Liver (tissue), 9 donors: ENCODE data around the gene ILF3. TPM values are rescaled to one million over a fixed set of nuclear protein-coding genes. Genes with fewer than 3 reads are reported as not detected.

ENCODE experiments used
- DNase-seq: peaks from one replicate; pipeline ENCODE4 v3.0.0-alpha.2; 2017; ENCODE audit warnings: low spot score
- H3K27ac ChIP-seq, 2 donors: one replicate each; pipeline ENCODE4 v1.7.0; 2013; ENCODE audit warnings: inconsistent platforms in 2 of 2, low read length in 2 of 2, control low read depth in 1 of 2, low read depth in 1 of 2, mild to moderate bottlenecking in 1 of 2
- H3K27me3 ChIP-seq, 4 donors: one replicate each; pipeline versions ENCODE4 v1.6.1 to v1.7.0; 2013; ENCODE audit warnings: low read length in 3 of 4, inconsistent platforms in 1 of 4, mild to moderate bottlenecking in 1 of 4, moderate library complexity in 1 of 4; ENCODE audit not compliant: control insufficient read depth in 4 of 4, insufficient read depth in 4 of 4
- H3K36me3 ChIP-seq, 4 donors: one replicate each; pipeline versions ENCODE4 v1.6.1 to v1.7.0; 2013; ENCODE audit warnings: low read length in 3 of 4, mild to moderate bottlenecking in 3 of 4, low read depth in 1 of 4, moderate library complexity in 1 of 4; ENCODE audit not compliant: control insufficient read depth in 4 of 4, insufficient read depth in 3 of 4
- H3K4me1 ChIP-seq, 4 donors: one replicate each; pipeline versions ENCODE4 v1.6.1 to v1.7.0; 2013; ENCODE audit warnings: low read length in 3 of 4, mild to moderate bottlenecking in 3 of 4, moderate library complexity in 1 of 4; ENCODE audit not compliant: control insufficient read depth in 4 of 4, insufficient read depth in 4 of 4
- H3K4me3 ChIP-seq, 3 donors: one replicate each; pipeline versions ENCODE4 v1.6.1 to v1.7.0; 2013; ENCODE audit warnings: low read length in 3 of 3, control low read depth in 1 of 3, low read depth in 1 of 3, mild to moderate bottlenecking in 1 of 3
- H3K9ac ChIP-seq, 2 donors: one replicate each; pipeline ENCODE4 v1.7.0; 2013; ENCODE audit warnings: low read length in 2 of 2, mild to moderate bottlenecking in 2 of 2, moderate library complexity in 2 of 2, control low read depth in 1 of 2, low read depth in 1 of 2
- H3K9me3 ChIP-seq, 4 donors: one replicate each; pipeline versions ENCODE4 v1.6.1 to v1.7.0; 2013; ENCODE audit warnings: low read length in 3 of 4; ENCODE audit not compliant: control insufficient read depth in 4 of 4
- ATF3 ChIP-seq: IDR thresholded peaks from 2 replicates; pipeline ENCODE4 v1.6.1; 2016; ENCODE audit warnings: antibody characterized with exemption
- CTCF ChIP-seq: fragments of 150-350 bp; IDR thresholded peaks from 2 replicates; pipeline ENCODE4 v1.5.1; 2017; ENCODE audit warnings: improper control_type of control experiment, low read depth, low read length; ENCODE audit not compliant: missing input control
- EGR1 ChIP-seq, 2 donors: IDR thresholded peaks; 2 replicates each; pipeline ENCODE4 v1.6.1; 2016 to 2018; ENCODE audit warnings: antibody characterized with exemption in 2 of 2, low read depth in 2 of 2
- FOXA1 ChIP-seq: IDR thresholded peaks from 2 replicates; pipeline ENCODE4 v1.6.1; 2016; ENCODE audit warnings: antibody characterized with exemption
- GABPA ChIP-seq, 2 donors: IDR thresholded peaks in 1 of 2; conservative IDR thresholded peaks in 1 of 2; 2 replicates each; pipeline ENCODE4 v1.6.1; 2016; ENCODE audit warnings: antibody characterized with exemption in 2 of 2, mild to moderate bottlenecking in 1 of 2, moderate library complexity in 1 of 2
- HNF4A ChIP-seq, 2 donors: conservative IDR thresholded peaks; 2 replicates each; pipeline ENCODE4 v1.6.1; 2016; ENCODE audit warnings: antibody characterized with exemption in 2 of 2, mild to moderate bottlenecking in 2 of 2
- HNF4G ChIP-seq: IDR thresholded peaks from 2 replicates; pipeline ENCODE4 v1.6.1; 2016; ENCODE audit warnings: antibody characterized with exemption
- JUND ChIP-seq, 2 donors: IDR thresholded peaks; 2 replicates each; pipeline ENCODE4 v1.6.1; 2016; ENCODE audit warnings: antibody characterized with exemption in 2 of 2
- MAX ChIP-seq: IDR thresholded peaks from 2 replicates; pipeline ENCODE4 v1.6.1; 2016; ENCODE audit warnings: antibody characterized with exemption
- NR2F2 ChIP-seq: IDR thresholded peaks from 2 replicates; pipeline ENCODE4 v1.6.1; 2016; ENCODE audit warnings: antibody characterized with exemption
- RAD21 ChIP-seq, 2 donors: IDR thresholded peaks; 2 replicates each; pipeline ENCODE4 v1.6.1; 2016; ENCODE audit warnings: antibody characterized with exemption in 2 of 2, mild to moderate bottlenecking in 2 of 2
- RXRA ChIP-seq, 2 donors: IDR thresholded peaks; 2 replicates each; pipeline ENCODE4 v1.6.1; 2017 to 2018; ENCODE audit warnings: antibody characterized with exemption in 2 of 2, mild to moderate bottlenecking in 1 of 2
- SP1 ChIP-seq: IDR thresholded peaks from 2 replicates; pipeline ENCODE4 v1.6.1; 2018; ENCODE audit warnings: antibody characterized with exemption, mild to moderate bottlenecking
- TAF1 ChIP-seq: conservative IDR thresholded peaks from 2 replicates; pipeline ENCODE4 v1.6.1; 2016; ENCODE audit warnings: antibody characterized with exemption, mild to moderate bottlenecking
- YY1 ChIP-seq: IDR thresholded peaks from 2 replicates; pipeline ENCODE4 v1.6.1; 2016; ENCODE audit warnings: antibody characterized with exemption, mild to moderate bottlenecking
- ZBTB33 ChIP-seq: IDR thresholded peaks from 2 replicates; pipeline ENCODE4 v1.6.1; 2016; ENCODE audit warnings: antibody characterized with exemption
- WGBS: extraction: QIAGEN DNeasy Blood & Tissue Kit; methylation state at CpG from one replicate; pipeline ENCODE4 v1.1.7; 2013; 5-methylcytosine and 5-hydroxymethylcytosine counted together
- polyA plus RNA-seq, 2 donors: library from polyadenylated mRNA; stranded (reverse) in 1 of 2; unstranded in 1 of 2; fragments of 200-250 nt in 1 of 2; fragments of >200 nt in 1 of 2; fragmentation: Nextera tagmentation in 1 of 2; extraction: Ambion mirVana in 1 of 2; gene quantifications; one replicate each; pipeline versions ENCODE4 v1.2.1 to v1.2.3, GENCODE V29; 2013 to 2015
- total RNA-seq, 2 donors: library from RNA; depleted of rRNA; stranded (reverse); fragments of >200 nt; gene quantifications; one replicate each; pipeline ENCODE4 v1.2.3, GENCODE V29; 2014
- donor health status: healthy.
- donor health status: healthy.
- donor health status: healthy.
- donor health status: healthy.
- donor health status: healthy.

Gene ILF3
- total and polyA plus RNA-seq, 4 donors: 31.7 to 85.1 (median 42.9) TPM

GRCh38 chr19:10736916-10737551 is 82.9 kb downstream of the ILF3 start:
- Histone ChIP-seq H3K27ac (no peak overlapping the region), H3K9ac (no peak overlapping the region), H3K27me3 (no peaks in the 10 kb centered on the region), H3K4me1 (peaks cover 0 to 9% (median 1%) of the 10 kb centered on the region in 4 donors), H3K36me3 (peaks cover 0 to 2% (median 0%) of the 10 kb centered on the region in 4 donors), H3K4me3 (no peak overlapping the region), H3K9me3 (no peaks in the 10 kb centered on the region)
- TF ChIP-seq JUND (IDR thresholded peaks at IDR 0.05) (no peak), GABPA (IDR thresholded peaks at IDR 0.05 in 1 of 2, conservative IDR thresholded peaks at IDR 0.05 in 1 of 2) (no peak), SP1 (no peak), HNF4G (no peak), NR2F2 (no peak), MAX (no peak), HNF4A (conservative IDR thresholded peaks at IDR 0.05) (no peak), ATF3 (no peak), FOXA1 (no peak), YY1 (no peak), CTCF (no peak)
- WGBS: 90% methylated on average over 9 of the region's 9 CpGs
- no peak for DNase-seq

- Histone ChIP-seq H3K36me3 (peaks cover 0 to 2% (median 0%) of the 10 kb centered on the region in 4 donors), H3K4me1 (peaks cover 0 to 15% (median 3%) of the 10 kb centered on the region in 4 donors), H3K4me3 (no peak overlapping the region), H3K27me3 (no peaks in the 10 kb centered on the region), H3K9ac (no peak overlapping the region), H3K27ac (no peak overlapping the region), H3K9me3 (no peaks in the 10 kb centered on the region)
- TF ChIP-seq HNF4A (conservative IDR thresholded peaks at IDR 0.05) (no peak), RAD21 (IDR thresholded peaks at IDR 0.05) (no peak), SP1 (no peak), RXRA (IDR thresholded peaks at IDR 0.05) (no peak), HNF4G (no peak), ZBTB33 (no peak), MAX (no peak), CTCF (no peak), TAF1 (no peak), FOXA1 (no peak), EGR1 (IDR thresholded peaks at IDR 0.05; ENCODE audit: low read depth in 2 of 2) (no peak), NR2F2 (no peak), YY1 (no peak)
- DNase-seq: no peak
- 92% methylated on average over 9 of the region's 9 CpGs for WGBS
Measured at GRCh38 chr19:10737722-10738121, 83.6 kb downstream of the ILF3 start.
